ENCODE measurements around the gene NAALAD2.

The NAALAD2 gene

GRCh38 chr11:90228056-90228455, 93.6 kb downstream of the NAALAD2 start:
- Histone ChIP-seq H3K36me3 (ENCODE audit: low read length) (no peaks in the 10 kb centered on the region), H3K9me2 (replicated peaks; ENCODE audit: insufficient read depth, low read length) (no peaks in the 10 kb centered on the region), H3K27me3 (ENCODE audit: low read length) (no peaks in the 10 kb centered on the region), H3K4me3 (ENCODE audit: insufficient read depth, low read length, poor library complexity, severe bottlenecking) (no peak overlapping the region), H3K9ac (ENCODE audit: low read length) (no peak overlapping the region), H3K79me2 (ENCODE audit: insufficient read depth, low read length) (peaks cover 3% of the 10 kb centered on the region; the same call in 1 of the 2 replicates), H3K27ac (ENCODE audit: low read depth, low read length) (no peak overlapping the region), H4K20me1 (ENCODE audit: low read depth, low read length) (no peaks in the 10 kb centered on the region), H3K9me3 (ENCODE audit: insufficient read depth, low read length) (no peaks in the 10 kb centered on the region), H3F3A (ENCODE audit: insufficient read depth) (no peaks in the 10 kb centered on the region), H3K4me2 (ENCODE audit: low read depth, low read length, poor library complexity, severe bottlenecking) (no peak overlapping the region), H2AFZ (ENCODE audit: low read depth, low read length, severe bottlenecking) (no peak overlapping the region)
- TF ChIP-seq CTCF (IDR thresholded peaks at IDR 0.05; ENCODE audit: insufficient read depth, low read length, poor library complexity, severe bottlenecking) (no peak), EZH2phosphoT487 (conservative IDR thresholded peaks at IDR 0.05; ENCODE audit: low read length) (no peak)

GRCh38 chr11:90229791-90230190, 95.3 kb downstream of the NAALAD2 start:
- H3K4me3 ChIP-seq (ENCODE audit: insufficient read depth, low read length, poor library complexity, severe bottlenecking): no peak overlapping the region
- H4K20me1 ChIP-seq (ENCODE audit: low read depth, low read length): no peaks in the 10 kb centered on the region
- no peak overlapping the region for H2AFZ ChIP-seq (ENCODE audit: low read depth, low read length, severe bottlenecking)
- H3K9me2 ChIP-seq (replicated peaks; ENCODE audit: insufficient read depth, low read length): no peaks in the 10 kb centered on the region
- no peak overlapping the region for H3K27ac ChIP-seq (ENCODE audit: low read depth, low read length)
- no peaks in the 10 kb centered on the region for H3K9me3 ChIP-seq (ENCODE audit: insufficient read depth, low read length)
- H3K27me3 ChIP-seq (ENCODE audit: low read length): no peaks in the 10 kb centered on the region
- H3K4me2 ChIP-seq (ENCODE audit: low read depth, low read length, poor library complexity, severe bottlenecking): no peak overlapping the region
- no peaks in the 10 kb centered on the region for H3F3A ChIP-seq (ENCODE audit: insufficient read depth)
- H3K9ac ChIP-seq (ENCODE audit: low read length): no peak overlapping the region
- H3K36me3 ChIP-seq (ENCODE audit: low read length): no peaks in the 10 kb centered on the region
- TF ChIP-seq CTCF (IDR thresholded peaks at IDR 0.05; ENCODE audit: insufficient read depth, low read length, poor library complexity, severe bottlenecking): no peak
- no peak for TF ChIP-seq EZH2phosphoT487 (conservative IDR thresholded peaks at IDR 0.05; ENCODE audit: low read length)
- no peaks in the 10 kb centered on the region for H3K79me2 ChIP-seq (ENCODE audit: insufficient read depth, low read length)

- no peaks in the 10 kb centered on the region for H3K9me2 ChIP-seq (replicated peaks; ENCODE audit: insufficient read depth, low read length)
- H3K79me2 ChIP-seq (ENCODE audit: insufficient read depth, low read length): no peaks in the 10 kb centered on the region
- H3K27ac ChIP-seq (ENCODE audit: low read depth, low read length): no peak overlapping the region
- H3F3A ChIP-seq (ENCODE audit: insufficient read depth): no peaks in the 10 kb centered on the region
- TF ChIP-seq EZH2phosphoT487 (conservative IDR thresholded peaks at IDR 0.05; ENCODE audit: low read length) (no peak), CTCF (IDR thresholded peaks at IDR 0.05; ENCODE audit: insufficient read depth, low read length, poor library complexity, severe bottlenecking) (no peak)
- no peaks in the 10 kb centered on the region for H3K27me3 ChIP-seq (ENCODE audit: low read length)
- no peaks in the 10 kb centered on the region for H3K9me3 ChIP-seq (ENCODE audit: insufficient read depth, low read length)
- H3K4me2 ChIP-seq (ENCODE audit: low read depth, low read length, poor library complexity, severe bottlenecking): no peak overlapping the region
- no peak overlapping the region for H2AFZ ChIP-seq (ENCODE audit: low read depth, low read length, severe bottlenecking)
- no peaks in the 10 kb centered on the region for H3K36me3 ChIP-seq (ENCODE audit: low read length)
- H4K20me1 ChIP-seq (ENCODE audit: low read depth, low read length): no peaks in the 10 kb centered on the region
- no peak overlapping the region for H3K9ac ChIP-seq (ENCODE audit: low read length)
- no peak overlapping the region for H3K4me3 ChIP-seq (ENCODE audit: insufficient read depth, low read length, poor library complexity, severe bottlenecking)
Observed at GRCh38 chr11:90234977-90235376, 100.5 kb downstream of the NAALAD2 start.
